Thyroid gland (tissue), 4 donors: ENCODE measurements around the gene THRB. TPM values are rescaled to one million over a fixed set of nuclear protein-coding genes. Genes with fewer than 3 reads are reported as not detected.

ENCODE experiments used
- DNase-seq, 2 donors: peaks; one replicate each; pipeline ENCODE4 v3.0.0-alpha.2; 2019
- H3K27ac ChIP-seq, 3 donors: fragments of 200-600 bp; sonication (generic); 1 replicate in 2 of 3; 2 replicates in 1 of 3; pipeline ENCODE4 v1.5.1; 2016 to 2019; ENCODE audit warnings: mild to moderate bottlenecking in 1 of 3, moderate library complexity in 1 of 3
- H3K27me3 ChIP-seq: fragments of 200-600 bp; sonication (generic); one replicate; pipeline ENCODE4 v1.5.1; 2019
- H3K36me3 ChIP-seq, 2 donors: fragments of 200-600 bp; sonication (generic); one replicate each; pipeline ENCODE4 v1.5.1; 2016 to 2019
- H3K4me1 ChIP-seq, 2 donors: fragments of 200-600 bp; sonication (generic); one replicate each; pipeline ENCODE4 v1.5.1; 2017 to 2019
- H3K4me3 ChIP-seq, 3 donors: fragments of 200-600 bp; sonication (generic); replicated peaks in 1 of 3; 1 replicate in 2 of 3; 2 replicates in 1 of 3; pipeline ENCODE4 v1.5.1; 2016; ENCODE audit warnings: mild to moderate bottlenecking in 1 of 3
- H3K9me3 ChIP-seq: fragments of 200-600 bp; sonication (generic); one replicate; pipeline ENCODE4 v1.5.1; 2017
- POLR2A ChIP-seq, 2 donors: fragments of 450-650 bp; IDR thresholded peaks; one replicate each; pipeline ENCODE4 v1.6.1; 2017; ENCODE audit warnings: antibody characterized with exemption in 2 of 2, mild to moderate bottlenecking in 2 of 2, moderate library complexity in 1 of 2
- WGBS, 2 donors: methylation state at CpG; one replicate each; pipeline ENCODE4 v1.1.5; 2017; 5-methylcytosine and 5-hydroxymethylcytosine counted together
- intact Hi-C: fragments of 100-400 bp; cut with DNase I; formaldehyde crosslinking; loops from one replicate; pipeline ENCODE4 v1.15.1; 2023
- total RNA-seq, 4 donors: library from RNA; depleted of rRNA; stranded (reverse); fragments of >200 nt; gene quantifications; one replicate each; pipeline ENCODE4 v1.2.3, GENCODE V29; 2016
- TF ChIP-seq, protein P1 (sequence below), 6 experiments: fragments of 200-600 bp in 3 of 6; fragments of 450-650 bp in 3 of 6; sonication (generic) in 3 of 6; IDR thresholded peaks; one replicate each; pipeline ENCODE4 v1.5.1; 2016 to 2019; ENCODE audit warnings: antibody characterized with exemption in 6 of 6, mild to moderate bottlenecking in 2 of 6, inconsistent platforms in 1 of 6, moderate library complexity in 1 of 6

Gene THRB
- total RNA-seq, 4 donors from 2014 or later = 11.1 to 33.2 (median 13.4) TPM

DNA sequence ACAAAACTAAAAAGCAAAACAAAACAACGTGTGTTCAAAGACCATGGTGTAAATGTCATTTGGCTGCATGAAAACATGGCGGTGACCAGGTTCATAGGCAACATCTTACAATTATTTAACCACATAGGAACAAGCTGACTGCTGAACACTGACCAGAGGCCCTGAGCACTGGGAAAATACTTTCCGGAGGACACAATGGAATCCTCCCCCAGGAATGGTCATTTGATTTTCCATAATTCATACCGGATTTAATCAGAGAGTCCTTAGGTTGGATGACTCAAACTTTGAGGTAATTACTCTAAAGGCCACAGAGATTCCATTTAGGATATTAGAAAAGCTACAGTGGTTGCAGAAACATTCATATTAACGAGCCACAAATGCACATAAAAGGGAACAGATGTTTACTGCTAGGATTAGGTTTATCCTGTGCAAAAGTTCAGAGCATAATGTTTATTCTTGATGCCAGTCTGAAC lies 294.8 kb downstream of the THRB start:
- WGBS, 2 donors = 75 to 85% methylated on average over 5 of the region's 5 CpGs
- intact Hi-C loops = no loop called here

DNA sequence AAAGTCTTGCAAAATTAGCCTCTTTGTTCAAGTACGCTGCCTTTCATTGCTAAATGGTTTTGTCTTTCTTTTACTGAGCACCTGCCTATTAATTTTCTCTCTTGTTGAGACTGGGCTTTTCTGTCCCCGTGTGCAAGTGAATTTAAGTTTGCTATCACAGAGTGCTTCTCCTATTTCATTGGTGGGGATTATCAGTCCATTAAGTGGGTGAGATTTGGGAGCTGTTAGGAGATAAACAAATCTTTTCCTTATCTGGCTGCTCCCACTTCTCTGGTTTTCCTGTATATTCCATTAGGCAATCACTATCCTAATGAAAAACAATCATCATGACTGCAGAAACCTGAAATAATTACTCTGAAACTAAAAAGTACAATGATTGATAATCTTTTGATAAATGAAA lies 295.4 kb downstream of the THRB start:
- no peak for DNase-seq
- no peaks in the 10 kb centered on the region for H3K4me1 ChIP-seq
- TF ChIP-seq POLR2A (IDR thresholded peaks at IDR 0.05) = no peak
- TF ChIP-seq, protein P1, sequence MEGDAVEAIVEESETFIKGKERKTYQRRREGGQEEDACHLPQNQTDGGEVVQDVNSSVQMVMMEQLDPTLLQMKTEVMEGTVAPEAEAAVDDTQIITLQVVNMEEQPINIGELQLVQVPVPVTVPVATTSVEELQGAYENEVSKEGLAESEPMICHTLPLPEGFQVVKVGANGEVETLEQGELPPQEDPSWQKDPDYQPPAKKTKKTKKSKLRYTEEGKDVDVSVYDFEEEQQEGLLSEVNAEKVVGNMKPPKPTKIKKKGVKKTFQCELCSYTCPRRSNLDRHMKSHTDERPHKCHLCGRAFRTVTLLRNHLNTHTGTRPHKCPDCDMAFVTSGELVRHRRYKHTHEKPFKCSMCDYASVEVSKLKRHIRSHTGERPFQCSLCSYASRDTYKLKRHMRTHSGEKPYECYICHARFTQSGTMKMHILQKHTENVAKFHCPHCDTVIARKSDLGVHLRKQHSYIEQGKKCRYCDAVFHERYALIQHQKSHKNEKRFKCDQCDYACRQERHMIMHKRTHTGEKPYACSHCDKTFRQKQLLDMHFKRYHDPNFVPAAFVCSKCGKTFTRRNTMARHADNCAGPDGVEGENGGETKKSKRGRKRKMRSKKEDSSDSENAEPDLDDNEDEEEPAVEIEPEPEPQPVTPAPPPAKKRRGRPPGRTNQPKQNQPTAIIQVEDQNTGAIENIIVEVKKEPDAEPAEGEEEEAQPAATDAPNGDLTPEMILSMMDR (IDR thresholded peaks at IDR 0.05) = no peak
- no peaks in the 10 kb centered on the region for H3K27me3 ChIP-seq
- no peak overlapping the region for H3K27ac ChIP-seq
- 79 to 84% methylated on average over 2 of the region's 2 CpGs for WGBS, 2 donors
- H3K4me3 ChIP-seq = no peak overlapping the region
- H3K9me3 ChIP-seq = no peaks in the 10 kb centered on the region
- intact Hi-C loops = no loop called here
- no peaks in the 10 kb centered on the region for H3K36me3 ChIP-seq

More for the DNA sequence above, 294.8 kb downstream of the THRB start:
- Histone ChIP-seq H3K27ac (no peak overlapping the region), H3K4me1 (no peaks in the 10 kb centered on the region), H3K27me3 (no peaks in the 10 kb centered on the region), H3K9me3 (no peaks in the 10 kb centered on the region), H3K36me3 (no peaks in the 10 kb centered on the region), H3K4me3 (no peak overlapping the region)
- TF ChIP-seq, protein P1 (IDR thresholded peaks at IDR 0.05) = no peak
- no peak for TF ChIP-seq POLR2A (IDR thresholded peaks at IDR 0.05)
- no peak for DNase-seq

DNA sequence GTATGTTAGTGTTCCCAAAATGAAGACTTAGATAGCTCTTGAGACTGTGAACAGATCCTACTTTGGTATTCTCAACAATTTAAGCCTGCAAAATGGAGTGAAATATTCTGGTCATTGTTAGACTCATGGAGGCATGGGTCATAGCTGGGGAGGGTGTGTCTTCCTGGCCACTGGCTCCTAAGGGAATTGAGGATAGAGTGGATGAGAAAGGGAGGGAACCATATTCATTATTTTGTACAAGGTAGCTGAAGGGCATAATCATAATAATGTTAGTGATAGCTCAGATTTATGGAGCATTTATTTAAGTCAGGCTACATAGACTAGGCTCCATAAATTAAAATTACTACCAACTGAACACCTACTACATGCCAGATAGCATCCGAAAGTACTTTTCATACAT lies 295.9 kb downstream of the THRB start:
- H3K4me3 ChIP-seq = no peak overlapping the region
- no peaks in the 10 kb centered on the region for H3K9me3 ChIP-seq
- H3K27me3 ChIP-seq = no peaks in the 10 kb centered on the region
- H3K27ac ChIP-seq = no peak overlapping the region
- no peaks in the 10 kb centered on the region for H3K36me3 ChIP-seq
- intact Hi-C loops = no loop called here
- DNase-seq = no peak
- H3K4me1 ChIP-seq = no peaks in the 10 kb centered on the region
- WGBS, 2 donors = 85 to 97% methylated on average over 1 of the region's 1 CpG
- TF ChIP-seq, protein P1 (IDR thresholded peaks at IDR 0.05) = no peak
- TF ChIP-seq POLR2A (IDR thresholded peaks at IDR 0.05) = no peak

DNA sequence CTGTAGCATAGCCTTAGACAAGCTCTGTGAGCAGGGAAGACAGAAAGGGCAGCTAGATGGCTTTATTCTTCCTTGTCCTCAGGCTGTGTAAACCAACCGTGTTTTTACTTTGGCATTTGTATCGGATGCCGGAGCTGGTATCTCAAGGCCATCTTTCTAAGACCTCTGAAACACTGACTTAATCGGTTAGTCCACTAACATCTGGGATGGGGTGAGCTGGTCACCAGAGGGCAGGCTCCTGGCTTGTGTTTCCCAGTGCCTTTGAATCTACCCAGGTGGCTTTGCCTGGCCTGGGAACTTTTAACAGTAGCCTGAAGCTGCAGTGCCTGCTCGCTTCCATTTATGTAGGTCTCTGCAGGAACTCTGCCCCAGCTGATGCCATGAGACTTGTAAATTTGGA lies 296.8 kb downstream of the THRB start:
- no peaks in the 10 kb centered on the region for H3K4me1 ChIP-seq
- intact Hi-C loops = no loop called here
- WGBS, 2 donors = 79 to 85% methylated on average over 5 of the region's 5 CpGs
- no peak overlapping the region for H3K4me3 ChIP-seq
- TF ChIP-seq POLR2A (IDR thresholded peaks at IDR 0.05) = no peak
- TF ChIP-seq, protein P1 (IDR thresholded peaks at IDR 0.05) = no peak
- H3K9me3 ChIP-seq = no peaks in the 10 kb centered on the region
- H3K36me3 ChIP-seq = no peaks in the 10 kb centered on the region
- H3K27ac ChIP-seq = no peak overlapping the region
- no peaks in the 10 kb centered on the region for H3K27me3 ChIP-seq
- DNase-seq = no peak

DNA sequence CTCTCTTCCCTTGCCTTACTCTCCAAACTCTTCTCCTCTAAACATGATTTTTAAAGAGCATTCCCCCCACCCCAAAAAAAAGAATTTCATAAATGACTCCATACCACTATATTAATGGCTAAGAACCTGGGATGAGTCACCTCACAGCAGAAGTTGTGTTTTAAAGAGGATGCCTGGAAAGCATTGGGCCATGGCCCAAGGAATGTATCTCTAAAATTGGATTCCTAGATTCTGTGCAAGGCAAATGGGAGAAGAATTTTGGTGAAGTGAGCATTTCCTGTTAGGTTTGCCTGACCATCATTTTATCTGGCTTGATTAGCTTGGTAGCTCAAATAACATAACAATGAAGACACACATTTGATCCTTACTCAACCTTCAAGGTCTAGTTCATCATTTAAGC lies 298.1 kb downstream of the THRB start:
- Histone ChIP-seq H3K36me3 (no peaks in the 10 kb centered on the region), H3K9me3 (no peaks in the 10 kb centered on the region), H3K4me1 (no peaks in the 10 kb centered on the region), H3K27ac (no peak overlapping the region), H3K27me3 (no peaks in the 10 kb centered on the region), H3K4me3 (no peak overlapping the region)
- intact Hi-C loops = no loop called here
- TF ChIP-seq POLR2A (IDR thresholded peaks at IDR 0.05) = no peak
- TF ChIP-seq, protein P1 (IDR thresholded peaks at IDR 0.05) = no peak
- DNase-seq = peak in 1 of 2 donors; percentile 8
